Measurements from ENCODE around the gene GSTM4. TPM values are rescaled to one million over a fixed set of nuclear protein-coding genes. Genes with fewer than 3 reads are reported as not detected.

GSTM4 gene
- total and polyA plus RNA-seq, 9 of the 15 experiments (the other 6 are each of a cell fraction or from before 2014, with no cell fraction given), result 18.8 to 53.4 (median 38.8) TPM

- TF ChIP-seq RREB1 (CRISPR knock-in tag; IDR thresholded peaks at IDR 0.05) (no peak), MTA3 (IDR thresholded peaks at IDR 0.05; ENCODE audit: borderline replicate concordance) (no peak), ZBTB17 (CRISPR knock-in tag; IDR thresholded peaks at IDR 0.05) (no peak), POLR2AphosphoS5 (IDR thresholded peaks at IDR 0.05; ENCODE audit: control insufficient read depth, insufficient read depth, low read depth, low read length) (no peak), TAF7 (tag; IDR thresholded peaks at IDR 0.05) (no peak), ZKSCAN3 (CRISPR knock-in tag; IDR thresholded peaks at IDR 0.05) (no peak), E2F3 (CRISPR knock-in tag; IDR thresholded peaks at IDR 0.05) (no peak), CHAMP1 (IDR thresholded peaks at IDR 0.05) (no peak), CREM (IDR thresholded peaks at IDR 0.05; ENCODE audit: low read depth) (no peak), POLR3A (IDR thresholded peaks at IDR 0.05; ENCODE audit: borderline replicate concordance, extremely low read depth, insufficient read depth, insufficient read length) (no peak), NR2F6 (CRISPR knock-in tag; IDR thresholded peaks at IDR 0.05) (no peak), SREBF2 (CRISPR knock-in tag; IDR thresholded peaks at IDR 0.05) (no peak), ZNF197 (CRISPR knock-in tag; IDR thresholded peaks at IDR 0.05; ENCODE audit: low read depth) (no peak)
- TF ChIP-seq, protein P1, sequence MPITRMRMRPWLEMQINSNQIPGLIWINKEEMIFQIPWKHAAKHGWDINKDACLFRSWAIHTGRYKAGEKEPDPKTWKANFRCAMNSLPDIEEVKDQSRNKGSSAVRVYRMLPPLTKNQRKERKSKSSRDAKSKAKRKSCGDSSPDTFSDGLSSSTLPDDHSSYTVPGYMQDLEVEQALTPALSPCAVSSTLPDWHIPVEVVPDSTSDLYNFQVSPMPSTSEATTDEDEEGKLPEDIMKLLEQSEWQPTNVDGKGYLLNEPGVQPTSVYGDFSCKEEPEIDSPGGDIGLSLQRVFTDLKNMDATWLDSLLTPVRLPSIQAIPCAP (CRISPR knock-in tag; IDR thresholded peaks at IDR 0.05; ENCODE audit: borderline replicate concordance), result 0 out of 2 replicates have a peak, but pooled peaks have one; percentile 23
Observed at GRCh38 chr1:109618661-109619575, 37.0 kb upstream of the GSTM4 start (continued).

All from K562 (cell line).